D721Med (cell line): Measurements from ENCODE around the gene RAB40AL.
A peak's percentile ranks its signal among the peaks of the same experiment; 100 is the strongest.
"Not testable (repeated sequence)": the region's sequence is repeated elsewhere in the genome, so short reads cannot be mapped to it uniquely, and the experiment has no call there.

Experiments
- DNase-seq: peaks from one replicate; pipeline ENCODE4 v3.0.0; 2011; ENCODE audit warnings: low spot score; ENCODE audit not compliant: insufficient read length
- FAIRE-seq: peaks from 2 replicates; lab custom pipeline; 2011; peaks lifted over from hg19 to GRCh38; lab: Jason Lieb, UNC
- TF ChIP-seq, protein P1 (sequence below): IDR thresholded peaks from 2 replicates; pipeline ENCODE4 v1.5.1; 2012; ENCODE audit warnings: mild to moderate bottlenecking, control low read depth; ENCODE audit not compliant: insufficient read depth; ENCODE audit errors: missing control alignments

The RAB40AL gene, protein sequence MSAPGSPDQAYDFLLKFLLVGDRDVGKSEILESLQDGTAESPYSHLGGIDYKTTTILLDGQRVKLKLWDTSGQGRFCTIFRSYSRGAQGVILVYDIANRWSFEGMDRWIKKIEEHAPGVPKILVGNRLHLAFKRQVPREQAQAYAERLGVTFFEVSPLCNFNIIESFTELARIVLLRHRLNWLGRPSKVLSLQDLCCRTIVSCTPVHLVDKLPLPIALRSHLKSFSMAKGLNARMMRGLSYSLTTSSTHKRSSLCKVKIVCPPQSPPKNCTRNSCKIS

GRCh38 chrX:102936972-102937371, at the start of gene RAB40AL:
Gene RAB40AL, plus strand, starts transcription at chrX:102937272. Its CDS starts 47 bp downstream, at chrX:102937319.
- not testable (repeated sequence) for FAIRE-seq, DNase-seq

GRCh38 chrX:102887687-102888086, 49.4 kb upstream of the RAB40AL start:
- no peak for FAIRE-seq
- no peak for DNase-seq
- TF ChIP-seq, protein P1, sequence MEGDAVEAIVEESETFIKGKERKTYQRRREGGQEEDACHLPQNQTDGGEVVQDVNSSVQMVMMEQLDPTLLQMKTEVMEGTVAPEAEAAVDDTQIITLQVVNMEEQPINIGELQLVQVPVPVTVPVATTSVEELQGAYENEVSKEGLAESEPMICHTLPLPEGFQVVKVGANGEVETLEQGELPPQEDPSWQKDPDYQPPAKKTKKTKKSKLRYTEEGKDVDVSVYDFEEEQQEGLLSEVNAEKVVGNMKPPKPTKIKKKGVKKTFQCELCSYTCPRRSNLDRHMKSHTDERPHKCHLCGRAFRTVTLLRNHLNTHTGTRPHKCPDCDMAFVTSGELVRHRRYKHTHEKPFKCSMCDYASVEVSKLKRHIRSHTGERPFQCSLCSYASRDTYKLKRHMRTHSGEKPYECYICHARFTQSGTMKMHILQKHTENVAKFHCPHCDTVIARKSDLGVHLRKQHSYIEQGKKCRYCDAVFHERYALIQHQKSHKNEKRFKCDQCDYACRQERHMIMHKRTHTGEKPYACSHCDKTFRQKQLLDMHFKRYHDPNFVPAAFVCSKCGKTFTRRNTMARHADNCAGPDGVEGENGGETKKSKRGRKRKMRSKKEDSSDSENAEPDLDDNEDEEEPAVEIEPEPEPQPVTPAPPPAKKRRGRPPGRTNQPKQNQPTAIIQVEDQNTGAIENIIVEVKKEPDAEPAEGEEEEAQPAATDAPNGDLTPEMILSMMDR, result no peak

DNA sequence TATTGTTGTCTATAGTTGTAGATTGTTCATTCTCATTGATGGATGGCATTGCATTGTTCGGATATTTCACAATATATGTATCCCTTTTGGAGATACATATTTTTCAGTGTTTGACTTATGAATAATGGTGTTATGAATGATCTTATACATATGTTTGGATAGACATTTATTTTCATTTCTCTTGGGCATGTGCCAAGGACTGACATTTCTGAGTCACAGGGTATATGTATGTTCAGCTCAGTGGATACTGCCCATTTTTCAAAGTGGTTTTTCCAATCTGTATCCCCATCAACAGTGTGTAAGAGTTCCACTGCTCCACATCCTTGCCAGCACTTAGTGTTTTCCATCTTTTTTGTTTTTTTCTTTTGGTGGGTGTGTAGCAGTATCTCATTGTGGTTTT, 45.0 kb upstream of the RAB40AL start:
- FAIRE-seq (no peak), DNase-seq (no peak)
- TF ChIP-seq, protein P1, result no peak

GRCh38 chrX:102899940-102900916, 36.8 kb upstream of the RAB40AL start:
- TF ChIP-seq, protein P1, result peak; percentile 56
- FAIRE-seq (peak; percentile 21), DNase-seq (no peak)

- TF ChIP-seq, protein P1, result no peak
- FAIRE-seq (no peak), DNase-seq (no peak)
These were observed 34.7 kb upstream of the RAB40AL start for GRCh38 chrX:102902355-102902754.

- TF ChIP-seq, protein P1, result no peak
- DNase-seq (no peak), FAIRE-seq (no peak)
These were observed 5.9 kb upstream of the RAB40AL start for GRCh38 chrX:102930990-102931756.

- DNase-seq (no peak), FAIRE-seq (no peak)
- TF ChIP-seq, protein P1, result peak; percentile 54
These were observed 2.4 kb upstream of the RAB40AL start for GRCh38 chrX:102934624-102935023.
